Activated CD4-positive, alpha-beta memory T cell treated with anti-CD3 and anti-CD28 coated beads, Interleukin-2, amount 10 ng/mL, durations not matched to agents 7 days and 5 days (primary cell): ENCODE measurements around the gene BATF3. TPM values are rescaled to one million over a fixed set of nuclear protein-coding genes. Genes with fewer than 3 reads are reported as not detected.

Source experiments
- CTCF ChIA-PET: fragments of 350-600 bp; sonication (Branson Sonifier 250); formaldehyde crosslinking; loops from one replicate; lab custom pipeline; 2021; ENCODE audit warnings: antibody characterized with exemption, inconsistent platforms; lab: Charles Lee
- POLR2A ChIA-PET: fragments of 350-600 bp; sonication (Branson Sonifier 250); formaldehyde crosslinking; loops from one replicate; lab custom pipeline; 2021; ENCODE audit warnings: antibody characterized with exemption; lab: Charles Lee
- DNase-seq: peaks from one replicate; pipeline ENCODE4 v3.0.0-alpha.2; 2020
- H3K27ac Mint-ChIP-seq: one replicate; pipeline ENCODE4 v1.8.0; 2021; ENCODE audit warnings: mild to moderate bottlenecking, mixed read lengths
- H3K27me3 Mint-ChIP-seq: one replicate; pipeline ENCODE4 v1.8.0; 2021; ENCODE audit warnings: mixed read lengths
- H3K36me3 Mint-ChIP-seq: one replicate; pipeline ENCODE4 v1.8.0; 2021; ENCODE audit warnings: low read depth, mixed read lengths
- H3K4me1 Mint-ChIP-seq: one replicate; pipeline ENCODE4 v1.8.0; 2021; ENCODE audit warnings: mixed read lengths
- H3K4me3 Mint-ChIP-seq: one replicate; pipeline ENCODE4 v1.8.0; 2021; ENCODE audit warnings: mild to moderate bottlenecking, mixed read lengths
- H3K9me3 Mint-ChIP-seq: one replicate; pipeline ENCODE4 v1.8.0; 2021; ENCODE audit warnings: mixed read lengths
- total RNA-seq, 2 experiments: library from RNA; stranded (reverse); gene quantifications; one replicate each; pipeline ENCODE4 v1.2.3, GENCODE V29; 2021

Gene BATF3
- total RNA-seq, 2 experiments from 2014 or later = 56.5 to 56.7 TPM

DNA sequence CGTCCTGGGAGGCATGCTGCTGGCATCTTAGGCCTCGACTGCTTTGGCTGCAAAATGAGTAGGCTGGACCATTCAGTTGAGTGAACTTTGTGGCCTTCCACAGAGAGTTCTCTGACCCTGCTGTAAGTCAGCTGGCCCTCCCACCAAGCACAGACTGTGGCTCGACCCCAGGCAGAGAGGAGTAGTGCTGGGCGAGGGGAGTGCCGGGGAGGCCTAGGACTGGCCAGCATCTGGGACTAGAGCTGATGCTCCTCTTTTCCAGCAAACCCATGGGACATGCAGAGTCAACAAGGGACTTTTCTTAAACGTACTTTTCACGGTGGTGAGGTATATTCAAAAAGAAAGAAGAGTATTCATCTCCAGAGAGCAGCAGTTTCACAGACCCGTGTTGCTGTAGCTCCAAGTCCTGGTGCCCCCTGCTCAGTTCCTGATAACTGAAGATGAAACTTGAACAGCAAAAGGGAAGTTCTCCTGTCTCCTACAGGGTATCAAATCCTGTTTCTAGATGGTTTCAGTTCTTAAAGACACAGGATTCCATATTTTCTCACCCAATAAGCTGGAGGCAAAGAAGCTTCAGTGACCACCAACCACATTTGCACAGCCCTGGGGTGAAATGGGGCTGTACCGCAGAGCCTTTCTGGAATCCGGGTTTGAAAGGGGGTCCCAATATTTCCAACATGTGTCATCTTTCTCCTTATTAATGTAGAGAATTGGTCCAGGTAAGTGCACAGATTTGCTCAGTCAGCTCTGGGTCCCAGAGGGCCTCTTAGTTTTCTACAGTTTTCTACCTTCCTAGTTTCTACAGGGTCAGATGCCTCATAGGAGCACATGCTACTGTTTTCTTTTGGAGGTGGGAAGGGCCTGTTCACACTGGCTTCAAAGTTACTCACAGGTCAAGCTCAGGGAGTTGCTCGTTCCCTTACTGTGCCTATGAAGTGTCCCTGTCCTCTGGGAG lies 20.9 kb downstream of the BATF3 start:
- peak overlapping the region; percentile 71 for H3K27ac Mint-ChIP-seq
- no peak for DNase-seq
- CTCF ChIA-PET = interaction anchor here (0.6 to 3.5 kb wide), 5 partner anchors 12 to 88 kb away, joined by 3 to 33 read pairs (median 3); no protein-coding TSS in a partner anchor
- POLR2A ChIA-PET = interaction anchor here (1.6 to 2.7 kb wide), 4 partner anchors 11 to 112 kb away, joined by 3 to 12 read pairs (median 6); partner anchors contain the start of genes ATF3 and NSL1
- H3K9me3 Mint-ChIP-seq = no peaks in the 10 kb centered on the region
- peaks cover 59% of the 10 kb centered on the region for H3K4me1 Mint-ChIP-seq
- no peaks in the 10 kb centered on the region for H3K27me3 Mint-ChIP-seq
- no peaks in the 10 kb centered on the region for H3K36me3 Mint-ChIP-seq
- no peak overlapping the region for H3K4me3 Mint-ChIP-seq

DNA sequence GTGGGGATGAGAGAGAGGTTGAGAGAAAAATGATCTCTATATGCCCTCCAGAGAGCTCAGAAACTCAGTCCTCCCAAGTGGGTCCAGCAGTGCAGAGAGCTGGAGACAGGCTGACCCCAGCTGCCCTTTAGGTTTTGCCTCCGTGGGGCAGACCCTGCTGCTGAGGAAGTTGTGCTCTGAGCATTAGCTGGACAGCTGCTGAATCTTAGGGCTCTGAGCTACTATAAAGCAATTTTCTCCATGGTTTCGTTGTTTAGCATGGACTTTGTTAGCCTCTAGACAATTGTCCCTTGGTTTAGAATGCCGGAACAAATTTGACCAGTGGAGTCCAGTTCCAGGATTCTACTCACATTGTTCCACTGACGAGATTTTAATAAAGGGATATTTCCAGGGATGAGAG lies 22.1 kb downstream of the BATF3 start:
- CTCF ChIA-PET = interaction anchor here (3.5 kb wide), 1 partner anchor 10 kb away, joined by 33 read pairs; no protein-coding TSS in a partner anchor
- peak overlapping the region; percentile 71 for H3K27ac Mint-ChIP-seq
- H3K27me3 Mint-ChIP-seq = no peaks in the 10 kb centered on the region
- no peaks in the 10 kb centered on the region for H3K36me3 Mint-ChIP-seq
- peaks cover 48% of the 10 kb centered on the region for H3K4me1 Mint-ChIP-seq
- POLR2A ChIA-PET = interaction anchor here (1.6 to 2.7 kb wide), 3 partner anchors 10 to 69 kb away, joined by 3 to 12 read pairs (median 5); partner anchors contain the start of gene ATF3
- H3K4me3 Mint-ChIP-seq = no peak overlapping the region
- H3K9me3 Mint-ChIP-seq = no peaks in the 10 kb centered on the region
- DNase-seq = no peak

DNA sequence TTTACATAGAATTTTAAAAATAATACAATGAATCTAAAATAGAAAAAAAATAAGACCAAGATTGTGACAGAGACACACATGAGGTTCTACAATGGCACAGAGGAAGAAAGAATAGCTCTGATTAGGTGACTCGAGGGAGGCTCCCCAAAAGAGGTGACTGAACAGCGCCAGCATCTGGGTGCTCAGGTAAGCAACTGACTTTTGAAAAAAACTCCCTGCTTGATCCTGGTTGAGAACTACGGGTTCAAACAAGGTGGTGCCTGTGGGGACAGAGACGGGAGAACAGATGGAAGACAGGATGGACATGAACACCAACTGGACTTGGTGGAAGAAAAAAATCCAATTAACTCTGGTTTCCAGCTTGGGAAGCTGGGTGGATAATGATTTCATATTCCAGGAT lies 22.5 kb downstream of the BATF3 start:
- Mint-ChIP-seq H3K4me3 (no peak overlapping the region), H3K27ac (no peak overlapping the region), H3K9me3 (no peaks in the 10 kb centered on the region), H3K27me3 (no peaks in the 10 kb centered on the region), H3K36me3 (no peaks in the 10 kb centered on the region), H3K4me1 (peaks cover 43% of the 10 kb centered on the region)
- DNase-seq = no peak
- CTCF ChIA-PET = interaction anchor here (3.5 kb wide), 1 partner anchor 10 kb away, joined by 33 read pairs; no protein-coding TSS in a partner anchor
- POLR2A ChIA-PET = interaction anchor here (2.7 kb wide), 1 partner anchor 9 kb away, joined by 12 read pairs; no protein-coding TSS in a partner anchor

DNA sequence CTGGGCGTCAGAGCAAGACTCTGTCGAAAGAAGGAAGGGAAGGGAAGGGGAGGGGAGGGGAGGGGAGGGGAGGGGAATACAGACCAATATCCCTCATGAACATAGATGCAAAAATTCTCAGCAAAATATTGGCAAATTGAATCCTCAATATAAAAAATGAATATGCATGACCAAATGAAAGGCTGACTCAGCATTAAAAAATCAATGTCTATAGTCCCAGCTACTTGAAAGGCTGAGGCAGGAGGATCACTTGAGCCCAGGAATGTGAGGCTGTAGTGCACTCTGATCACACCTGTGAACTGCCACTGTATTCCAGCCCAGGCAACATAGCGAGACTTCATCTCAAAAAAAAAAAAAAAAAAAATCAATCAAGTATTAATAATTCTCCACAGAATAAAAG lies 24.0 kb downstream of the BATF3 start:
- Mint-ChIP-seq H3K27ac (no peak overlapping the region), H3K36me3 (no peaks in the 10 kb centered on the region), H3K27me3 (no peaks in the 10 kb centered on the region), H3K9me3 (no peaks in the 10 kb centered on the region), H3K4me3 (no peak overlapping the region), H3K4me1 (peaks cover 42% of the 10 kb centered on the region)
- CTCF ChIA-PET = interaction anchor here (0.7 kb wide), 1 partner anchor 29 kb away, joined by 4 read pairs; no protein-coding TSS in a partner anchor
- DNase-seq = no peak
- POLR2A ChIA-PET = interaction anchor here (1.1 kb wide), 1 partner anchor 8 kb away, joined by 4 read pairs; no protein-coding TSS in a partner anchor

DNA sequence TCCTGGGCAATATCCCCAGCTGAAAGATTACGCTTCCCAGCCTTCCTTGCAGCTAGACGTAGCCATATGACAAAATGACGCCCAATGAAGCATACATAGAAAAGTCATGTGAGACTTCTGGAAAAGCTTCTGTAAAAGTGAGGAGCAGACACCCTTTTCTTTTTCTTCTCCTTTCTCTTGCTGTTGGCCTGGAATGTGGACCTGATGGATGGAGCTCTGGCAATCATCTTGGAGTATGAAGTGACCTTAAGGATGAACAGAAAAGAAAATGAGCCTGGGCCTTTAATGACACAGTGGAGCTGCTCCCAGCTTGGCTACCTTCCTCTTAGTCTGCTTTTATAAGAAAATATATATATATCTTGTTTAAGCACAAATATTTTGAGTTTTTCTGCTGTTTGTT lies 24.8 kb downstream of the BATF3 start:
- CTCF ChIA-PET = no interaction called here

DNA sequence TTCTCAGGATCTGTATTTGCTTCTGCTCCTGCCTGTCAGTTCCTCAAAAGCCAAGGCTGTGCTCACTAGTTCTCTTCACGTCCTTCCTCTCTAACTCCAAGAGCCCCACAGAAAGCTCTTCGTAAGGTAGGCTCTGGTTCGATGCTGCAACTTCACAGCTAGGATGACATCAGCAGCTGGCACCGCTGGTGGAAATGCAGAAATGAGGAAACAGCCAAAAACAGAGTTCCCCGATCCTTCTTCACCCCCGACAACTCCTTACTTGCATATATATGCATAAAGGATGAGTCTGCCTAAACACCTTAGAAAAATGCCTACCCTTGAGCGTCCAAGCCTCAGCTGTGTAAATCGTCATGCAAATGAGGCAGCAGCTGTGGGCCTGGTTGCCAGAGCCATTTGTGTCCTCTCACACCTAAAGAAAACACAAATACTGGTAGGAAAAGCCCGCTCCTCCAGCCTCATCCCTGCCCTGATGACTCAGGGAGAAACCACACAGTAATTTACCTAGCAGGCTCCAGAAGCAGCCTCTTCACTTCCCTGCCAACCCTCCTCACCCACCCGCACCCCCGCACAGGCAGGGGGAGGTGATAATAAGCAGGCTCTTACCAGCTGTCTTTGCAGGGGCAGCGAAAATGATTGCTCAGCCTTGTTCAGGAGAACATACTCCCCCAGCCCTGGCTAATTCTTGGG lies 28.2 kb downstream of the BATF3 start:
- H3K27me3 Mint-ChIP-seq = no peaks in the 10 kb centered on the region
- H3K27ac Mint-ChIP-seq = no peak overlapping the region
- no peak overlapping the region for H3K4me3 Mint-ChIP-seq
- ChIA-PET POLR2A (no interaction called here), CTCF (interaction anchor here (0.8 kb wide), 1 partner anchor 88 kb away, joined by 5 read pairs; no protein-coding TSS in a partner anchor)
- no peak for DNase-seq
- H3K4me1 Mint-ChIP-seq = peaks cover 40% of the 10 kb centered on the region
- H3K36me3 Mint-ChIP-seq = no peaks in the 10 kb centered on the region
- H3K9me3 Mint-ChIP-seq = no peaks in the 10 kb centered on the region

More for the DNA sequence above, 24.8 kb downstream of the BATF3 start:
- Mint-ChIP-seq H3K4me1 (peaks cover 39% of the 10 kb centered on the region), H3K4me3 (no peak overlapping the region), H3K36me3 (no peaks in the 10 kb centered on the region), H3K9me3 (no peaks in the 10 kb centered on the region), H3K27me3 (no peaks in the 10 kb centered on the region), H3K27ac (no peak overlapping the region)
- DNase-seq = no peak
- POLR2A ChIA-PET = no interaction called here

DNA sequence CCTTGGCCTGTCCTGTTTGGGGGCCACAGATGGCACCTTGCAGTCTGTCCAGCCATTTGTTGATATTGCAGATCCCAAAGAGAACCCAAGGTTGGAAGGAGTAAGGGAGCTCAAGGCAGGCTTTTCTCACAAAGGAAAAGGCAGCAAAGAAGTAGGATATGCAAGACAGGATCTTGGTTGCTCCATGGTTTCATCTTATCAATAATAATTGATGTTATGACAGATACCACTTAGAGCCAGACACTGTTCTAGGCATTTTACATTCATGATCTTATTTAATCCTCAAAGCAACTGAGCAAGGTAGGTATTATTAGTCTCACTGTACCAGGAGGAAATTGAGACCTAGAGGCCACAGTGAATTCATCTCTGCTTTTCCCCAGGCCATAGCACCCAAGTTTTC lies 28.8 kb downstream of the BATF3 start:
- H3K27me3 Mint-ChIP-seq = no peaks in the 10 kb centered on the region
- DNase-seq = no peak
- CTCF ChIA-PET = no interaction called here
- H3K4me1 Mint-ChIP-seq = peaks cover 45% of the 10 kb centered on the region
- H3K27ac Mint-ChIP-seq = no peak overlapping the region
- no peaks in the 10 kb centered on the region for H3K36me3 Mint-ChIP-seq
- H3K4me3 Mint-ChIP-seq = no peak overlapping the region
- no peaks in the 10 kb centered on the region for H3K9me3 Mint-ChIP-seq
- POLR2A ChIA-PET = no interaction called here

DNA sequence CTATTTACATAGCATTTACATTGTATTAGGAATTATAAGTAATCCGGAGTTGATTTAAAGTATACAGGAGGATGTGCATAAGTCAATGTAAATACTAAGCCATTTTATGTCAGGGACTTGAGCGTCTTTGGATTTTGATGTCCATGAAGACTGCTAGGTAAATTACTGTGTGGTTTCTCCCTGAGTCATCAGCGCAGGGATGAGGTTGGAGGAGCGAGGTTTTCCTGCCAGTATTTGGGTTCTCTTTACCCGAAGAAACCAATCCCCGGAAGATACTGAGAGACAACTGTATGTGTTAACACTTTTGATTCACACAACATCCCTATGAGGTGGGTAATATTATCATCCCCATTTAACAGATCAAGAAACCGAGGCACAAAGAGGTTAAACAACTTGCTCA lies 29.3 kb downstream of the BATF3 start:
- ChIA-PET POLR2A (no interaction called here), CTCF (interaction anchor here (6.0 kb wide), 1 partner anchor 7 kb away, joined by 33 read pairs; no protein-coding TSS in a partner anchor)
- no peaks in the 10 kb centered on the region for H3K9me3 Mint-ChIP-seq
- H3K27me3 Mint-ChIP-seq = no peaks in the 10 kb centered on the region
- no peaks in the 10 kb centered on the region for H3K36me3 Mint-ChIP-seq
- no peak overlapping the region for H3K4me3 Mint-ChIP-seq
- peaks cover 50% of the 10 kb centered on the region for H3K4me1 Mint-ChIP-seq
- no peak overlapping the region for H3K27ac Mint-ChIP-seq
- DNase-seq = no peak

DNA sequence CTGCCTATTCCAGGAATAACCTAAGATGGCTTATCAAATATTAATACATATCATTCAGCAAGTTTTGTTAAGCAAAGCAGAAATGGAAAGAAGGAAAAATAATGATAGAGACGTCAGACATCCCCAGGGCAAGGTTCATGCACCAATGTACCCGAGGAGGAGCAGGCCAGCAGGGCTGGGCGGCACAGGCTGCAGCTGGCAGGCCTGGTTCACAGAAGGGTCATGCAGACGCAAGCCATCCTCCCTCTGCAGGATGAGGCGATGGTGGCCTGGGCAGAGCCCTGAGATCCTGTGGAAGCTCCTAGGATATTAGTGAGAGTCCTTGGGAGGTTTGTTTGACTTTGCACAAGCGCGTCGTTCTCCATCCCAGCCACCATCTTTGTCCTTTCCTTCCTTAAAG lies 30.0 kb downstream of the BATF3 start:
- POLR2A ChIA-PET = no interaction called here
- DNase-seq = no peak
- no peaks in the 10 kb centered on the region for H3K27me3 Mint-ChIP-seq
- CTCF ChIA-PET = interaction anchor here (6.0 kb wide), 1 partner anchor 8 kb away, joined by 33 read pairs; no protein-coding TSS in a partner anchor
- H3K27ac Mint-ChIP-seq = no peak overlapping the region
- no peaks in the 10 kb centered on the region for H3K9me3 Mint-ChIP-seq
- no peak overlapping the region for H3K4me3 Mint-ChIP-seq
- peaks cover 57% of the 10 kb centered on the region for H3K4me1 Mint-ChIP-seq
- no peaks in the 10 kb centered on the region for H3K36me3 Mint-ChIP-seq

DNA sequence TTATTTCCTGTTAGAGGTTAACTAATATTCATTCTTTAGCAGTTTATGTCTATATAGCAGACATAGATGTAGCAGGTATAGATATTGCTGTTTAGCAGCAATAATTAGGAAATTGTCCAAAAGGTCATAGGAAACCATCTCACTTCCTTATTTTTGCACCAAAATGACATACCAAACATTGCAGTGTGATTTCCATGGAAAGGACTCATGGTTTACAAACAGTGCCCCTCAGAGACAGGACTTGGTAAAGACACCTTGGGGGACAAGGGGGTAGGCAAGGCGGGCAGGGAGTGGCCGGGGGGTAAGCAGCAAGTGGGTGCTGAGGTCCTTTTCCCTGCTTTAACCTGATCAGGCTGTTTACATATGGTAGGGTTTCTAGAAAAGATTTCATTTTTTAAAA lies 30.5 kb downstream of the BATF3 start:
- no peak overlapping the region for H3K27ac Mint-ChIP-seq
- H3K27me3 Mint-ChIP-seq = no peaks in the 10 kb centered on the region
- H3K4me3 Mint-ChIP-seq = no peak overlapping the region
- ChIA-PET POLR2A (interaction anchor here (2.1 to 2.3 kb wide), 2 partner anchors 9 to 100 kb away, joined by 8 to 12 read pairs; no protein-coding TSS in a partner anchor), CTCF (interaction anchor here (0.8 to 6.0 kb wide), 6 partner anchors 9 to 213 kb away, joined by 3 to 33 read pairs (median 5); no protein-coding TSS in a partner anchor)
- DNase-seq = no peak
- no peaks in the 10 kb centered on the region for H3K36me3 Mint-ChIP-seq
- H3K4me1 Mint-ChIP-seq = peaks cover 57% of the 10 kb centered on the region
- H3K9me3 Mint-ChIP-seq = no peaks in the 10 kb centered on the region

DNA sequence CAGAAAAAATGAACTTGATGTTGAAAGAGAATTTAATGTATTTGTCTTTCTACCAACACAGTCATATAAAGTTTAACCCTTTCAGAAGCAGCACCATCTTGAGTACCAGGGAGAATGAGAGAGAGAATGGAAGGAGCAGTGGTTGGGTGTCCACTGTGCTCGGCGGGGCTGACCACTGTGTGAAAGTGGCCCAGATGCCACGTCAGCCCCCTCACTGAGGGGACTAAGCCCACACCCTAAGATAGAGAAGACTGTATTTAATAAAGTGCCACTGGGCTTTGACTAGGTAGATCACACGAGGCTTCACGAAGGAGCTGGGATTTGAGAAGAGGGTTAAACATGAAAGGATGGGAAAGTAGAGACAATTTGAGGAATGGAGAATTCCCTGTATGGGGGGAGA lies 31.2 kb downstream of the BATF3 start:
- CTCF ChIA-PET = interaction anchor here (0.7 to 6.0 kb wide), 11 partner anchors 9 to 328 kb away, joined by 3 to 40 read pairs (median 7); no protein-coding TSS in a partner anchor
- no peaks in the 10 kb centered on the region for H3K36me3 Mint-ChIP-seq
- H3K27ac Mint-ChIP-seq = no peak overlapping the region
- no peak overlapping the region for H3K4me3 Mint-ChIP-seq
- POLR2A ChIA-PET = interaction anchor here (2.1 to 2.3 kb wide), 2 partner anchors 9 to 101 kb away, joined by 8 to 12 read pairs; no protein-coding TSS in a partner anchor
- H3K27me3 Mint-ChIP-seq = no peaks in the 10 kb centered on the region
- DNase-seq = no peak
- H3K9me3 Mint-ChIP-seq = no peaks in the 10 kb centered on the region
- peaks cover 57% of the 10 kb centered on the region for H3K4me1 Mint-ChIP-seq
